PC-9 (cell line): ENCODE data around the gene HSPA1L. TPM values are rescaled to one million over a fixed set of nuclear protein-coding genes. Genes with fewer than 3 reads are reported as not detected.
"Not testable (repeated sequence)": the region's sequence is repeated elsewhere in the genome, so short reads cannot be mapped to it uniquely, and the experiment has no call there.

Experiments
- BruUV-seq: library from RNA; stranded (reverse); fragments of 400-500 nt; replicated peaks from 2 replicates; lab custom pipeline; 2021; lab: Mats Ljungman, UMichigan
- CTCF ChIA-PET: fragments of 300-600 bp; sonication (Branson Sonifier 250); formaldehyde crosslinking; loops from one replicate; lab custom pipeline; 2022; ENCODE audit warnings: antibody characterized with exemption; lab: Charles Lee
- POLR2A ChIA-PET: fragments of 300-600 bp; sonication (Branson Sonifier 250); formaldehyde crosslinking; loops from one replicate; lab custom pipeline; 2022; ENCODE audit warnings: antibody characterized with exemption; ENCODE audit not compliant: unreplicated experiment; lab: Charles Lee
- DNase-seq, 2 experiments: peaks; one replicate each; pipeline versions ENCODE4 v3.0.0 to v3.0.0-alpha.2; 2015 to 2022; ENCODE audit warnings: mixed read lengths in 1 of 2
- H2AFZ ChIP-seq: fragments of 200-600 bp; sonication (generic); 2 replicates; pipeline ENCODE4 v1.8.1; 2017; ENCODE audit warnings: antibody characterized with exemption
- H3F3A ChIP-seq: fragments of 200-600 bp; sonication (generic); 2 replicates; pipeline ENCODE4 v1.8.1; 2017; ENCODE audit warnings: antibody characterized with exemption, mild to moderate bottlenecking, low read depth; ENCODE audit not compliant: insufficient read depth
- H3K27ac ChIP-seq: fragments of 200-600 bp; sonication (generic); 2 replicates; pipeline ENCODE4 v1.6.1; 2016; ENCODE audit warnings: mixed run types
- H3K27me3 ChIP-seq: fragments of 200-600 bp; sonication (generic); 2 replicates; pipeline ENCODE4 v1.6.1; 2016; ENCODE audit warnings: low read depth, mixed run types; ENCODE audit not compliant: insufficient read depth
- H3K36me3 ChIP-seq: fragments of 200-600 bp; sonication (generic); 2 replicates; pipeline ENCODE4 v1.6.1; 2016; ENCODE audit warnings: low read depth, mixed run types
- H3K4me1 ChIP-seq: fragments of 200-600 bp; sonication (generic); replicated peaks from 2 replicates; pipeline ENCODE4 v1.6.1; 2016; ENCODE audit warnings: mixed run types; ENCODE audit not compliant: insufficient read depth
- H3K4me2 ChIP-seq: fragments of 200-600 bp; sonication (generic); 2 replicates; pipeline ENCODE4 v1.6.1; 2017; ENCODE audit warnings: mixed run types
- H3K4me3 ChIP-seq: fragments of 200-600 bp; sonication (generic); 2 replicates; pipeline ENCODE4 v1.6.1; 2016; ENCODE audit warnings: mixed run types
- H3K79me2 ChIP-seq: fragments of 200-600 bp; sonication (generic); 2 replicates; pipeline ENCODE4 v1.6.1; 2017; ENCODE audit warnings: low read depth, mixed run types
- H3K9me2 ChIP-seq: fragments of 200-600 bp; sonication (generic); 2 replicates; pipeline ENCODE4 v1.8.1; 2017; ENCODE audit warnings: mild to moderate bottlenecking; ENCODE audit not compliant: insufficient read depth
- H3K9me3 ChIP-seq: fragments of 200-600 bp; sonication (generic); 2 replicates; pipeline ENCODE4 v1.8.1; 2016; ENCODE audit warnings: low read depth; ENCODE audit not compliant: insufficient read depth
- H4K20me1 ChIP-seq: fragments of 200-600 bp; sonication (generic); 2 replicates; pipeline ENCODE4 v1.8.1; 2017; ENCODE audit not compliant: insufficient read depth
- CTCF ChIP-seq: fragments of 200-600 bp; sonication (generic); conservative IDR thresholded peaks from 2 replicates; pipeline ENCODE4 v1.6.1; 2017; ENCODE audit warnings: mixed run types, antibody characterized with exemption, mild to moderate bottlenecking, moderate library complexity
- EZH2 ChIP-seq: fragments of 200-600 bp; sonication (generic); IDR thresholded peaks from 2 replicates; pipeline ENCODE4 v1.8.0; 2017; ENCODE audit warnings: antibody characterized with exemption, low read depth
- intact Hi-C: fragments of 100-400 bp; cut with micrococcal nuclease; formaldehyde crosslinking; loops from one replicate; pipeline ENCODE4 v1.10.0; 2022; ENCODE audit not compliant: unreplicated experiment
- total RNA-seq: library from RNA; stranded (reverse); gene quantifications from 2 replicates; pipeline ENCODE4 v1.2.3, GENCODE V29; 2021

Gene HSPA1L
- total RNA-seq, 1 experiment from 2014 or later, result 2.3 TPM

DNA sequence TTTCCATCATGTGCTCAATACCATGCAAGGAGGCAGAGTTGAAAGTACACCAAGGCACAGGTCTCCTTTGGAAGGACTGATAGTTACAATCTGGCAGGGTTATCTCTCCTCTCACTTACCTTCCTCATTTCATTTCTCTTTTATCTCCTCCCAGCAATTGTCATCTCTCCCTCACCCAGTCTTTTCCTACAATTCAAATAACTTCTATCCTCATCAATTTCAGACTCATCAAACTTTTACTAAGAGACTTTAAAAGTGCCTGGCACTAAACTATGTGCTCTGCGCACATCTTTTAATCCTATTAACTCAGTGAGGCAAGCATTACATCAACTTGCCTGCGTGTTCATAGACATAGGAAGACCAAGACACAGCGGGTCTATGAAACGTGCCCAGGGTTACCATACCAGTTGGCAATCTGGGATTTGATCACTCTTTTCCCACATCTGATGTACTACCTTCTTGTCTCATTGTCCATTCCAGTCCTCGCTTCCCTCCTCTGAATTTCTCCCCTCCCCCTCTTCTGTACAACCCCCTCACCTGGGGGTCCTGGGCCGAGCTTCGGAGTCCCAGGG is 20.7 kb downstream of the HSPA1L start:
- DNase-seq, result no peak
- peak overlapping the region; percentile 35; the same call in 1 of the 2 replicates for H2AFZ ChIP-seq
- intact Hi-C loops, result loop anchor here (2.0 kb wide), 1 partner anchor 18 kb away; the partner anchor contains the start of gene VWA7

DNA sequence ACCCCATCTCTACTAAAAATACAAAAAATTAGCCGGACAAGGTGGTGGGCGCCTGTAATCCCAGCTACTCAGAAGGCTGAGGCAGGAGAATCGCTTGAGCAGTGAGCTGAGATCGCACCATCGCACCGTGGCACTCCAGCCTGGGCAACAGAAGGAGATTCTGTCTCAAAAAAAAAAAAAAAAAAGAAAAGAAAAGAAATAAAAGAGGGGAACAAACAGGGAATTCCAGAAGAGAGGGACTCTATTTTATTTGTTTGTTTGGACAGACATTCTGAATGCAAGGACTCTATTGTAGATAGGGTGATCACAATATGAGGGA is 21.2 kb downstream of the HSPA1L start:
- Histone ChIP-seq H3K36me3 (peaks cover 14% of the 10 kb centered on the region), H3K79me2 (peaks cover 52% of the 10 kb centered on the region), H3K4me1 (peaks cover 28% of the 10 kb centered on the region), H3K4me3 (peak overlapping the region; percentile 86), H3K27ac (peak overlapping the region; percentile 78), H3K4me2 (peak overlapping the region; percentile 96), H3F3A (peaks cover 66% of the 10 kb centered on the region)
- BruUV-seq, H4K20me1 ChIP-seq, POLR2A ChIA-PET, H3K9me3 ChIP-seq, H2AFZ ChIP-seq, H3K9me2 ChIP-seq, H3K27me3 ChIP-seq, DNase-seq: not testable (repeated sequence)
- CTCF ChIA-PET, result interaction anchor here (0.7 kb wide), 1 partner anchor 111 kb away, joined by 7 read pairs; no protein-coding TSS in a partner anchor
- intact Hi-C loops, result loop anchor here (2.0 kb wide), 3 partner anchors 17 to 69 kb away; partner anchors contain the start of genes NEU1 and VWA7

More for the DNA sequence above, 20.7 kb downstream of the HSPA1L start:
- TF ChIP-seq EZH2 (no peak), CTCF (no peak)
- peak overlapping the region; percentile 86 for H3K4me3 ChIP-seq
- BruUV-seq, result no TSS peak
- peak overlapping the region; percentile 78 for H3K27ac ChIP-seq
- ChIA-PET POLR2A (interaction anchor here (0.5 kb wide), 1 partner anchor 14 kb away, joined by 3 read pairs; no protein-coding TSS in a partner anchor), CTCF (interaction anchor here (0.5 kb wide), 1 partner anchor 391 kb away, joined by 12 read pairs; no protein-coding TSS in a partner anchor)
- H3K79me2 ChIP-seq, result peaks cover 50% of the 10 kb centered on the region
- H3K27me3 ChIP-seq, result no peaks in the 10 kb centered on the region
- no peaks in the 10 kb centered on the region; the same call in 1 of the 2 replicates for H4K20me1 ChIP-seq
- H3K9me2 ChIP-seq, result no peaks in the 10 kb centered on the region
- peaks cover 10% of the 10 kb centered on the region for H3K36me3 ChIP-seq
- peaks cover 28% of the 10 kb centered on the region for H3K4me1 ChIP-seq
- no peaks in the 10 kb centered on the region for H3K9me3 ChIP-seq
- H3F3A ChIP-seq, result peaks cover 66% of the 10 kb centered on the region
- peak overlapping the region; percentile 96 for H3K4me2 ChIP-seq

DNA sequence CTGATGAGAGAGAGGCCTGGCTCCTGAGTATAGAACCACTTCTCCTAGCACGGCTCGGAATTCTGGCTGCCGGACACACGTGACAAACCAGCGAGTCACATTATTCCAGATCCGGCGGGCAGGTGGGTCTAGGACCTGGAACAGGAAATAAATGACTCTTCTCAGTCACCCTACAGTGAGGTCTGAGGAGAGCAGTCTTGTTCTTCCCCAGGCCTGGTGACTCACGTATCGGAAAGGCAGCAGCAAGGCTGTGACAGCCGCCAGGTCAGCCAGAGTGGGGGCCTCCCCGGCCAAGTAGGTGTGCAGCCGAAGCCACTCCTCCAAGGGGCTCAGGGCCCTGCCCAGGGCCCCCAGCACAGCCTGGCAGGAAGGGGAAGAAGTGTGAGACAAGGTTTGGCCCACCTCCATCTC is 22.3 kb downstream of the HSPA1L start:
- intact Hi-C loops, result loop anchor here (1.0 to 2.0 kb wide), 3 partner anchors 38 to 70 kb away; partner anchors contain the start of gene NEU1
- Histone ChIP-seq H2AFZ (peak overlapping the region; percentile 58; the same call in 1 of the 2 replicates), H3K9me3 (no peaks in the 10 kb centered on the region), H3K36me3 (peaks cover 15% of the 10 kb centered on the region), H3K4me3 (peak overlapping the region; percentile 86), H3F3A (peaks cover 59% of the 10 kb centered on the region), H3K79me2 (peaks cover 52% of the 10 kb centered on the region), H4K20me1 (no peaks in the 10 kb centered on the region; the same call in 1 of the 2 replicates), H3K4me1 (peaks cover 28% of the 10 kb centered on the region), H3K27me3 (no peaks in the 10 kb centered on the region), H3K9me2 (no peaks in the 10 kb centered on the region), H3K4me2 (peak overlapping the region; percentile 96), H3K27ac (peak overlapping the region; percentile 78)
- ChIA-PET POLR2A (interaction anchor here (0.7 kb wide), 1 partner anchor 46 kb away, joined by 4 read pairs; no protein-coding TSS in a partner anchor), CTCF (no interaction called here)
- TF ChIP-seq EZH2, result no peak
- no peak for TF ChIP-seq CTCF
- peak; percentile 76 to 94 for DNase-seq
- BruUV-seq, result no TSS peak
